KOPT-K1 (cell line): ENCODE measurements around the gene STXBP2.
A peak's percentile ranks its signal among the peaks of the same experiment; 100 is the strongest.

ENCODE experiments used
- H3K27ac ChIP-seq: fragments of 200-600 bp; sonication (generic); 2 replicates; pipeline ENCODE4 v1.5.1; 2016; ENCODE audit warnings: antibody characterized with exemption, mild to moderate bottlenecking, low read depth, low read length; ENCODE audit not compliant: poor library complexity, severe bottlenecking
- H3K36me3 ChIP-seq: fragments of 200-600 bp; sonication (generic); 2 replicates; pipeline ENCODE4 v1.5.1; 2017; ENCODE audit warnings: antibody characterized with exemption, mild to moderate bottlenecking, low read length, moderate library complexity; ENCODE audit not compliant: insufficient read depth
- H3K9me3 ChIP-seq: fragments of 200-600 bp; sonication (generic); 2 replicates; pipeline ENCODE4 v1.5.1; 2017; ENCODE audit warnings: antibody characterized with exemption, low read length, mild to moderate bottlenecking; ENCODE audit not compliant: insufficient read depth, poor library complexity, severe bottlenecking

STXBP2 gene

DNA sequence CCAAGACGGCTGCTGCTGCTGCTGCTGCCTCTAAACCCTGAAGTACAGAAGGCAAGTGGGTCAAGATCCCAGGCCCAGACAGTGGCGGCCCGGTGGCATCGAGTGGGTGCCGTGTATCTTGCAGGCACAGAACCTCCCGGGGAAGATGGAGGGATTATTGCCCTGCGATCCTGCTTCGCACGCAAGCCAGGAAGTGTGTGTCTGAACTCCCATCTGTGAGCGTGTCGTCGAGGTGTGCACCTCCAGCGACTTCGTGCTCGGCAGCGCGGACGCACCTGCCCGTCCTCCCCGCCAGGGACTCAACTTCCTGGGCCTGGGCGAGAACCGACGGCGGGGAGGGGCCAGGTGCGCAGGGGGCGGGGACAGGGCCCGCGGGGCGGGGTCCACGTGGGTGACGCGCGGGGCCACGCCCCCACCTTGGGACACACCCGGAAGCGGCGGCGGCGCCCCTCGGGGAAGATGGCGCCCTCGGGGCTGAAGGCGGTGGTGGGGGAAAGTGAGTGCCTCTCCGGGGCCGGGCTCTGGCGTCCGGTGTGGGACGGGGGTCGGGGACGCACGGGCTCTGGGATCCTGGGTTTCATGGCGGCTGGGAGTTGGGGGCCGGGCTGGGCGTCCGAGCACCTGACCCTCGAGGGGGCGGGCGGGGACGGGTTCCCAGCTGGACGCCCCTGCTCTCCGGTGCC, at the start of gene STXBP2:
TSS of gene STXBP2 (plus strand) at position 420 of the 683 bp plus-strand sequence. CDS start at position 460, 40 bp downstream.
- peak within 1 kb of the TSS; percentile 61 for H3K27ac ChIP-seq
- peaks cover 17% of the 10 kb centered on the region; the same call in 1 of the 2 replicates for H3K36me3 ChIP-seq
- no peaks in the 10 kb centered on the region for H3K9me3 ChIP-seq

DNA sequence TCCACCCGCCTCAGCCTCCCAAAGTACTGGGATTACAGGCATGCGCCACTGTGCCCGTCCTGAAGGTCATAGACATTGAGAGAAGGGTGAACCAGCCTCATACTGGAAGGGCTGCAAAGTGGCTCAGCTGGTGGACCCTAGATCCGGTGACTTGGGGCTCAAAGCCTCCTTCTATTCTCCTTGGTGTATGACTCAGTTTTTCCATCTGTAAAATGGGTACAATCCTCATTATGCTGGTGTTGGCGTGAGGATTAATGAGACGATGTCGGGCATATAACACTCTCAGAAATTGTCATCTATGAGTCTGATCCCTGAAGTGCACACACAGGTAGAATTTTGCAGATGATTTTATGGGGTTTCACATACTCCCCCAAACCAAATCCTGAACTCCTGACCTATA, 47.1 kb upstream of the STXBP2 start:
- Histone ChIP-seq H3K9me3 (no peaks in the 10 kb centered on the region), H3K36me3 (no peaks in the 10 kb centered on the region), H3K27ac (no peak overlapping the region)

DNA sequence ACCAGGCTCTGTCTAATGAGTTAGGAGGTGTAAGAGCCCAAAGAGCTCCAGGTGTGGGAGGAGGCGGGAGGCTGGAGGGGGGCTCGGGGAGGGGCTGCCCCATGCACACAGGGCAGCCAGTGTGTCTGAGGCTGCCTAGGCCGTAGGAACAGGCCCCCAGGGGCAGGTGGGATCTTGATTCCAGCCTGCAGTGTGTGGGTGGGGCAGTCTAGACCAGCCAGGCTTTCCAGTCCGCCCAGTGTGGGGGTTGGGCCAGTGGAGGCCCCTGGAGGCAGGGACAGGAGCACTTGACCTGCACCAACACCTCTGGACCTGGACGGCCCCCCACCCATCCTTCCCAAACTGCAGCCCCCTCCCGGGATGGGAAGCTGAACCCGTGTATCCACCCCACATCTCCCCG, 46.7 kb upstream of the STXBP2 start:
- H3K27ac ChIP-seq = no peak overlapping the region
- H3K9me3 ChIP-seq = no peaks in the 10 kb centered on the region
- no peaks in the 10 kb centered on the region for H3K36me3 ChIP-seq

DNA sequence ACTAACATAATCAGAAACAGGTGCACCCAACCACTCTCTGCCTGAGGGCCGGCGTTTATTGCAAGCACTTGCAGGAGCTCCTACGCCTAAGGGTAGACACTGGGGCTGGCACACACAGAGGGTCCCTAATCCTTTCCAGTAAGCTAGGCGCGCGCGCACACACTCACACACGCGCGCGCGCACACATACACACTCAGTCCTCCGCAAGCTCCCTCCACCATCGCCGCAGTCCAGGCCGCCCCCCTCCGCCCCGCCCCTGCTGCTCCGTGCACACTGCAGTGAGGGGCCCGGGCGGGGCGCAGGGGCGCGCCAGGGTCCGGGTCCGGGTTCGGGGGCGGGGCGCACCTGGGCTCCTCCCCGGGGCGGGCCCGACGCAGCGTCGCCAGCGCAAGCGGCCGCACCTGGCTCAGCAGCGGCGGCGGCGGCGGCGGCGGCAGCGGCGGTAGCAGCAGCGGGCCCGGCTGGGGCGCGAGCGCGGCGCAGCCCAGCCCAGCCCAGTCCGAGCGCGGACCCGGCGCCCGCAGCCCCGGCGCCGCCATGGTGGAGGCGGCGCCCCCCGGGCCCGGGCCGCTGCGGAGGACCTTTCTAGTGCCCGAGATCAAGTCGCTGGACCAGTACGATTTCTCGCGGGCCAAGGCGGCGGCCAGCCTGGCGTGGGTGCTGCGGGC, 41.3 kb upstream of the STXBP2 start, which contains the start of gene CAMSAP3:
TSS of gene CAMSAP3 (plus strand) at position 398 of the 668 bp plus-strand sequence. CDS start at position 538, 140 bp downstream.
- Histone ChIP-seq H3K9me3 (no peaks in the 10 kb centered on the region), H3K27ac (no peak within 1 kb of the TSS), H3K36me3 (no peaks in the 10 kb centered on the region)

DNA sequence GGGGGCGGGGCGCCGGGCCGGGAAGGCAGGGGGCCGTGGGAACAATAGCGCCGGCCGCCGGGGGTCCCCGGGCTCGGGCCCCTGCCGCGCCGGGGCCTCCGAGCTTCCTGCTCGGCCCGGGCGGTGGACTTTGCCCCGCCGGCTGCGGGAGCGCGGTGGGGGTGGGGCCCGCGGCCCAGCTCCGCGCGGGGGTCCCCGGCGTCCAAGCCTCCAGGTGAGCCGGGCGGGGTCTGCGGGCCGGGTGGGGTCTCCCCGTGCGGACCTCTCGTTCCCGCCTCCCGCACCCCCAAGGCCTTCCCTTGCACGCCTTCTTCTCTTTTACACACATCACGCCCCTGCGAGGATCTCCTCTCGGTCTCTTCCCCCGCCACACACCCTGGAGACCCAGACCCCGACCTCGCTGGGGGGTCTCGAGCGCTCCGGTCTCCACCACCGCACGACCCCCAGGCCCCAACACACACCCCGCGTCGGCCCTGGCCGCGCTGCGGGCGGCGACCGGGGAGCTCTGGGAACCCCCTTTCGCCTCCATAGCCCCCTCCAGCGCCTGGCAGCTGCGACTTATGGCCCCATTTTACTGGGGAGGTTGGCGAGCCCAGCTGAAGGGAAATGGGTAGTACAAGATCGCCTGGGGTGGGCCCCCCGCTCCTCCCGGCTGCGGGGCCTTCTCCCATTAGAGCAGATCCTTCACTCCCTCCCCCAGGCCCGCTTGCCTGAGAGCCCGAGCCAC, 40.5 kb upstream of the STXBP2 start:
- Histone ChIP-seq H3K36me3 (no peaks in the 10 kb centered on the region), H3K27ac (no peak overlapping the region), H3K9me3 (no peaks in the 10 kb centered on the region)

DNA sequence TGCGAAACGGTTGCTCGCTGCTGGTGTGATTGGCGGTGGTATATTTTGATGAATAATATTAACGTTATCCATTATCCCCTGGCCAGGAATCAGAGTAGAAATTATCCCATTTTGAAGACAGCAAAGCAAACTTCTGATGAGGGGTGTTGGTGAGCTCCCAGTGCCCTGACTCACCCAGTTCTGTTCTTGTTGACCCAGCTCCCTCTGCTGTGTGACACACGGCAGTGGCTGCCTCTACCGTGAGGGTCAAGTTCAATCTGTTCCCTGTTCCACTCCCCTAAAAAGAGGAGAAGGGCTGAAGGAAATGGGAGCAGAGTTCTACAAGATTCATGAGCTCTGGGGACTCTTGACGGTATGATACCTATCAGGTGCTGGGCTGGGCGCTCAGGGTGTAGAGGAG, 39.2 kb upstream of the STXBP2 start:
- Histone ChIP-seq H3K27ac (no peak overlapping the region), H3K36me3 (no peaks in the 10 kb centered on the region), H3K9me3 (no peaks in the 10 kb centered on the region)

DNA sequence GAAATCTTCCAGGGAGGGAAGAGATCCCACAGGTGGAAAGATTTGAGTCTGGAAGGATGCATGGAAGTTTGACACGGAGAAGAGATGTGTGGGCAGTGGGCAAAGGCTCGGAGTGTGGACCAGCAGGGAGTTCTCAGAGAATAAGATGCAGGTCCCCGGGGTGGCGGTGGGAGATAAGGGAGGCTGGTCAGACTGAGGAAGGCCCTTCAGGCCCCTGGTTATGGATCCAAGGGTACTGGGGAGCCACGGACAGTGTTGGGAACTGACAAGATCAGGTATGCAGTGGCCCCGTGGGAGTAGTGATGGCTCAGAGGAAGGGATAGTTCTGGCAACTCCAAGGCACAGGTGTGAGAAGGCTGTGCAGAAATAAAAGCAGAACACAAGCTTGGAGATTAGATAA, 38.7 kb upstream of the STXBP2 start:
- H3K36me3 ChIP-seq = no peaks in the 10 kb centered on the region
- H3K9me3 ChIP-seq = no peaks in the 10 kb centered on the region
- H3K27ac ChIP-seq = no peak overlapping the region

DNA sequence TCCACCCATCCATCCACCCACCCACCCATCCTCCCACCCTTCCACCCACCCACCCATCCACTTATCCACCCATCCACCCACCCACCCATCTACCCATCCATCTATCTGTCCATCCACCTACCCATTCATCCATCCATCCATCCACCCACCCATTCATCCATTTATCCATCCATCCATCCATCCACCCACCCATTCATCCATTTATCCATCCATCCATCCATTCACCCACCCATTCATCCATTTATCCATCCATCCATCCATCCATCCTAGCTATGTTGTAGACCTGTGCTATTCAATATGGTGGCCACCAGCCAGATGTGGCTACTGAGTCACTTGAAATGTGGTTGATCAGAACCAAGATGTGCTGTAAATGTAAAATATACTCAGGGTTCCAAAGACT, 36.2 kb upstream of the STXBP2 start:
- Histone ChIP-seq H3K27ac (no peak overlapping the region), H3K9me3 (no peaks in the 10 kb centered on the region), H3K36me3 (no peaks in the 10 kb centered on the region)

DNA sequence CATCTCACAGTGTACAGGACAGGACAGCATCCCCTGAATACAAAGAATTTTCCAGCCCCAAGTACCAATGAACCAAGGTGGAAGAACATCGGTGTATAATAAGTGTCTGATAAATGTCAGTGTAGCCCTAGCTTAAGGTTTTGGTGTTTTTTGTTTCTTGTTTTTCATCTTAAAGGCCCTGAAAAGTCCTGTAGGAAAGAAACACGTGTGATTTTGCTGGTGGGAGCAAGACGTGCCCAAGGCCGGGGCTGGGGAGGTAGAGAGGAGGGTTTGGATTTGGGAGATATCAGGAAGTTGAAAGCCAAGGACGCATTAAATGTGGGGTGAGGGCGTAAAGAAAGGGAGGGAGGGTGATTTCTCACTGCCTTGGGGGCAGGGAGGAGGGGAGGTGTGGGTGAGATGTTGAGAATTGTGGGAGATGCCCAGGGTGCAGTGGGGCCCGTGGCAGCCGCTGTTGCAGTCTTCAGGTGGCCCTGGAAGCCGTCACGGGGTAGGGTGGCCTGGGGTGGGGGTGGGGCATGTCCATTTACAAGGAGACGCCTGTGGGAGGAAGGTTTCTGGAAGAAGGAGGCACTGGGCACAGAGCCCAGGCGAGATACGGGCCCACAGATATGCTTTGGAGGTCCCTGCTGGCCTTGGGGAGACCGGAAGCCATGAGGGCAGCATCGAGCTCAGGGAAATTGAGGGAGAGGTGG, 34.5 kb upstream of the STXBP2 start:
- H3K27ac ChIP-seq = no peak overlapping the region
- no peaks in the 10 kb centered on the region for H3K36me3 ChIP-seq
- no peaks in the 10 kb centered on the region for H3K9me3 ChIP-seq

DNA sequence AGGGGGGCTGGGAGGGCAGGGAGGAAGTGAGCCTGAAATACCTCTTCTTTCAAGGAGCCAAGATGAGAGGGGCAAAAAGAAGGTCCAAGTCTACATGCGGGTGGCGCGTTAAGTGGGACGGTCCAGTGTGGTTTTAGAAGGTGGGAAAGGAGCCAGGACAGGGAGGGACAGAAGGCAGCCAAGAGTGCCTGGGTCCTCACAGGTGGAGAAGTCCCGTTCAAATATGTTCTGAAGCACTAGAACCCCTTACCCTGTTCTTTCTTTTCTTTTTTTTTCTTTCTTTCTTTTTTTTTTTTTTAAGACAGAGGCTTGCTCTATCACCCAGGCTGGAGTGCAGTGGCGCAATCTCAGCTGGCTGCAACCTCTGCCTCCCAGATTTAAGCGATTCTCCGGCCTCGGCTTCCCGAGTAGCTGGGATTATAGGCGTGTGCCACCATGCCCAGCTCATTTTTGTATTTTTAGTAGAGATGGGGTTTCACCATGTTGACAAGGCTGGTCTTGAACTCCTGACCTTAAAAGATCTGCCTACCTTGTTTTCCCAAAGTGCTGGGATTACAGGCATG, 33.9 kb upstream of the STXBP2 start:
- H3K27ac ChIP-seq = no peak overlapping the region
- H3K9me3 ChIP-seq = no peaks in the 10 kb centered on the region
- no peaks in the 10 kb centered on the region for H3K36me3 ChIP-seq

DNA sequence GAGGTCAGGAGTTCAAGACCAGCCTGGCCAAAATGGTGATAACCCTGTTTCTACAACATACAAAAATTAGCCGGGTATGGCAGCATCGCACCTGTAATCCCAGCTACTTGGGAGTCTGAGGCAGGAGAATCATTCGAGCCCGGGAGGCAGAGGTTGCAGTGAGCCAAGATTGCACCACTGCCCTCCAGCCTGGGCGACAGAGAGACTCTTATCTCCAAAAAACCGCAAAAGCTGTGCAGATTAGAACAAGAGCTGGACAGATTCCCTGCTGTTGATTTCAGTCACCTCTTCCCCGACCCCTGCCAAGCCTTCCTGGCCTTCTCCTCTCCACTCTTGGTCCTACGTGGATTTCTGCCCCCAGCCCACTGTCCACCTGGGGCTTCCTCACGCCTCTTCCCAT, 33.0 kb upstream of the STXBP2 start:
- Histone ChIP-seq H3K9me3 (no peaks in the 10 kb centered on the region), H3K36me3 (no peaks in the 10 kb centered on the region), H3K27ac (no peak overlapping the region)

DNA sequence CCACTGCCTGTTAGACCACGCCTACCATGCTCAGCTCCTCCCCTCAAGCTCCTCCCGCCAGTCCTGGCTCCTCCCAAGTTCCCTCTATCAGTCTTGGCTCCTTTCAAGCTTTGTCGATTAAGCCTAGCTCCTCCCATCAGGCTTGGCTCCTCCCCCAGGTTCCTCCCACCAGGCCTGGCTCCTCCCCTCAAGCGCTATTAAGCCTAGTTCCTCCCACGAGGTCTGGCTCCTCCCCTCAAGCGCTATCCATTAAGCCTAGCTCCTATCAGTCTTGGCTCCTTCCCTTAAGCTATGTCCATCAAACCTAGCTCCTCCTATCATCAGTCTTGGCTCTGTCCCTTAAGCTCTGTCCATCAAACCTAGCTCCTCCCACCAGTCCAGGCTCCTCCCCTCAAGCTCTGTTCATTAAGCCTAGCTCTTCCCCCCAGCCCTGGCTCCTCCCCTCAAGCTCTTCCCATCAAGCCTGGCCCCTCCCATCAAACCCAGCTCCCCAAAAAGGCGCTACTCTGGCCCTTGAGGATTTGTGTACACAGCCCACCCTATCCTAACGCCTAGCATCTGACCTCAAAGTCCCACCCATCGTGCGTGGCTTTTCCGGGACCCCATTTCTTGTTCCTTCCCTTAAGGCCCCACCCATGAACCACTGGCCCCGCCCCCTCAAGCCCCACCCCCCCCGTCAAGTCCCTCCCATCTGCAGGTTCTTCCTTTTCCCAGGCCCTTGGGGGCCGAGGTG, 31.3 kb upstream of the STXBP2 start:
- Histone ChIP-seq H3K9me3 (no peaks in the 10 kb centered on the region), H3K27ac (no peak overlapping the region), H3K36me3 (no peaks in the 10 kb centered on the region)

DNA sequence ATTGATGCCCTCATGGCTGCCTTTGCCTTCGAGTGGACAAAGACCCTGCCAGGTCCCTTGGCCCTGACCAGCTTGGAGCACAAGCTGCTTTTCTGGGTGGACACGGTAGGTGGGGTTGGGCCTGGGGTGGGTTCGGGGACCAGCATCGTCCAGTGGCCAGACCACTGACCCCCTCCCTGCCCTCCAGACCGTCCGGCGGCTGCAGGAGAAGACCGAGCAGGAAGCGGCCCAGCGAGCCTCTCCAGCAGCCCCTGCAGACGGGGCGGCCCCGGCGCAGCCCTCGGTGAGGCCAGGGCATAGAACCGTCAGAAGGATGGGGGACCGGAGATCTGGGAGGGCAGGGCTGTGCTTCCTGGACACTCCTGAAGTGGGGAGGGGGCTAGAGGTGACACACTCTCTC, 30.6 kb upstream of the STXBP2 start:
- Histone ChIP-seq H3K27ac (no peak overlapping the region), H3K36me3 (no peaks in the 10 kb centered on the region), H3K9me3 (no peaks in the 10 kb centered on the region)

DNA sequence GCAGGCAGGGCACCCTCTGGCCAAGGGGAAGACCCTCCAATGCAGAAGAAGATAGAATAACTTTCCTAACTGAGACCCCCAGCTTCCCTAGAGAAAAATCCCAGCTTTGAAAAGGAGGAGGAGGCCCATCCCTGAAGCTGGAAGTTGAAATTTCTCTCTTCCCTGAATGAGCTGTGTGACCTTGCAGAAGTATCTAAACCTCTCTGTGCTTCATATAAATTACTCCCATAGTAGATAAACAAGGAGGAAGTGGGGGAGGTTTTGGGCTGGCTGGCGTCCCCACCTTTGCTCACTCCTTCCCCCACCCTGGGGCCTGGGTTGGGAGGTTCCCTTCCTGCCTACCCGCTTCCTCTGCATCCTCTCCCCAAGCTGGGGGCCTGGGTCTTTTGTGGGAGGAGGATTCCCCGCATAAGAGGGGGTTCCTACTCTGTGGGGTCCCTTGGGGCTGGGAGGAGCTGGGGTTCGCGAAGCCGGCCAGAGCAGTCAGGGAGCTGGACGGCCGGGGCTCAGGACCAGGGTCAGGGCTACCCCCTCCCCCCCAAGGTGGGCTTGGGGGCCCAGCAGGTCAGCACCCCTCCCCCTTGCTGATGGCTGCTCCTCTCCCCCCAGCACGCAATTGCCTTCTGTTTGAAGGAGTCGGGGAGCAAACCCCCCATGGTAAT, 29.6 kb upstream of the STXBP2 start:
- no peaks in the 10 kb centered on the region for H3K9me3 ChIP-seq
- H3K36me3 ChIP-seq = no peaks in the 10 kb centered on the region
- H3K27ac ChIP-seq = no peak overlapping the region
